Activated CD4-positive, alpha-beta T cell treated with anti-CD3 and anti-CD28 coated beads for 1 hour (primary cell): Measurements from ENCODE around the gene ABCG1.

Experiments
- DNase-seq: peaks from one replicate; pipeline ENCODE4 v3.0.0-alpha.2; 2020

The ABCG1 gene

DNA sequence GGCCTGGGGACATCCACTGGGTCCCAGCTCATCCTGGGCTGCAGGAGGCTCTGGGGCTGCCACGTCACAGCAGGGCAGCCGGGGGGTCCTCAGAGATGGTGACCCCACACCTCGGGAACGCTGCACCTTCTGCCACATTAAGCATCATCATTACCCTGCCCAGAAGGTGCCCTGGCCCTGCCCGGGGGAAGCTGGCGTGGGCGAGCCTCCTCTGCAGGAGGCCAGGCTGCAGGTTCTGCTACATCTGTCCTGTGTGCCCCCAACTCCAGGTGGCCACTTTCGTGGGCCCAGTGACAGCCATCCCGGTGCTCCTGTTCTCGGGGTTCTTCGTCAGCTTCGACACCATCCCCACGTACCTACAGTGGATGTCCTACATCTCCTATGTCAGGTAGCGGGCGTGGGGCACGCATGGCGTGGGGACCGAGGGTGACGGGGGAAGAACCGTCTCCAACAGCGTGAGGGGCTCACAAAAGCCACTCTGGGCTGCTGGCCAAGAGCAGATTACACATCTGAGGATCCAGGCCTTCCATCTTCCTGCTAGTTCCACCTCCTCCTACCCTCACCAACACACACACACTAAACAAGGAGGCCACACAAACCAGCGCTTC lies 75.4 kb downstream of the ABCG1 start:
- DNase-seq: no peak

DNA sequence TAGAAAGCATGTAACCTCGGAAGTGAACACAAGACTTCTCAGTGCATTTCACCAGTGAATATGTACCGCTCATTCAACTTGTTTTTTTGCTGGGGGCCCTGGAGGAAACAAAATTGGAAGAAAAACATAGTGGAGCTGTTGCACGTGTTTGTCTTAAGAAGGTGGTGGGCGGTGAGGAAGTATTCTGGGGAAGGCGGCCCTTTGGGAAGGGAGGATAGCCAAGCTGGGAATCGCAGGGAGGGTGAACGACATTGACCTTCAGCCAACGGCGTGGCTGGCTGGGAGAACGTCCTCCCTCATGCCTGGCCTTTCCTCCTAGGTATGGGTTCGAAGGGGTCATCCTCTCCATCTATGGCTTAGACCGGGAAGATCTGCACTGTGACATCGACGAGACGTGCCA lies 76.9 kb downstream of the ABCG1 start:
- DNase-seq: no peak

DNA sequence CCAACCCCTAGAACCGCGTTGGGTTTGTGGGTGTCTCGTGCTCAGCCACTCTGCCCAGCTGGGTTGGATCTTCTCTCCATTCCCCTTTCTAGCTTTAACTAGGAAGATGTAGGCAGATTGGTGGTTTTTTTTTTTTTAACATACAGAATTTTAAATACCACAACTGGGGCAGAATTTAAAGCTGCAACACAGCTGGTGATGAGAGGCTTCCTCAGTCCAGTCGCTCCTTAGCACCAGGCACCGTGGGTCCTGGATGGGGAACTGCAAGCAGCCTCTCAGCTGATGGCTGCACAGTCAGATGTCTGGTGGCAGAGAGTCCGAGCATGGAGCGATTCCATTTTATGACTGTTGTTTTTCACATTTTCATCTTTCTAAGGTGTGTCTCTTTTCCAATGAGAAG lies 77.6 kb downstream of the ABCG1 start:
- DNase-seq: no peak

DNA sequence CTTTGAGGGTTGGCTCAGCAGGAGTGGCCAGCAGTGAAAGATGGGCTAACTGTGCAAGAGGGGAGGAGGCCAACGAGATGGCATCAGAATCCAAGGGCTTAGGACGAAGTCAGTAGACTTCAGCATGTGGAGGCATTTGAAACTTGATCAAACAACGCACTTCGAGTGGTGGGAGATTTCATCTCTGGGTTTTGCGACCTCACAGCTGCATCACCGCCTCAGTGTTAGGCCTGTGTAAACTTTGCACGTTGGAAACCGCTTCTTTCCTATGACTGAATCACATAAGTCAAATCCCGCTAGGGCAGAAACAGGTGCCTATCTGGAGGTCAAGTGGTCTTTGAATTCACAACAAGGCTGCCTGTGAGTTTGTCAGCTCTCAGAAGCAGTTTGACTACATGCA lies 78.4 kb downstream of the ABCG1 start:
- no peak for DNase-seq

DNA sequence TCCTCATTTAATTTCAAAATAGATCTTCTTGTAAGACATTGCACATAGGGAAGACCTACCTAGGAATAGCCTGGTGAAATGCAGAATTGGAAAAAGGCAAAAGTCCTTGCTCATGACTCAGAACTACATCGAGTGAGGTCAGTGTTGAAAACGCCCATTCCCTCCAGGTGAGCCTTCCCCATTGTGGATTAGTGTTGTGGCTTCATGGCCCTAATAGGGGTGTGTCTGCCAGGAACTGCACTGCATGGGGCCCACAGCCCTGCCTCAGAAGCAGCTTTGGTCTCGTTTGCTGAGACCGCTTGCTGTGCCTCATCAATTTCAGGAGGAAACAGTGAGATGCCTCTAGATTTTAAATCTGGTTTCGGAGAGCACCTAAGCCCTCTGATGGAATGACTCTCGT lies 79.3 kb downstream of the ABCG1 start:
- no peak for DNase-seq

DNA sequence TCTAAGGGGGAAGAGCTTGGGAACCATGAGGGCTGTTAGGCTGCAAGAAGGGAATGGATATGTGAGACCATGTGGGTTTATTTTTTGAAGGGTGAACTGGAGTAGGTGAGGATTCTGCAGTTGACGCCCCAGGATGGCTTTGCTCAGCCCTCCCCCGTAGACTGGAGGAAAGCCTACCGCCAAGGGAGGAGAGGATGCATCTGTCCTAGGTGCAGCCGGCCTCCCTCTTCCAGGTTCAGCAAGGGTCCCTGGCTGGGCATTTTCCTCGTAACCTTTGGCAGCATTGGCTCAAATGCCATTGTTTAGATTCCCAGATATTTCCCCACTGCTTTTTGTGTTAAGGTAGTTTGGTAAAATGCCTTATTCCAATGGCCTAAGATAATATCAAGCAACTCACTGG lies 79.7 kb downstream of the ABCG1 start:
- DNase-seq: no peak

DNA sequence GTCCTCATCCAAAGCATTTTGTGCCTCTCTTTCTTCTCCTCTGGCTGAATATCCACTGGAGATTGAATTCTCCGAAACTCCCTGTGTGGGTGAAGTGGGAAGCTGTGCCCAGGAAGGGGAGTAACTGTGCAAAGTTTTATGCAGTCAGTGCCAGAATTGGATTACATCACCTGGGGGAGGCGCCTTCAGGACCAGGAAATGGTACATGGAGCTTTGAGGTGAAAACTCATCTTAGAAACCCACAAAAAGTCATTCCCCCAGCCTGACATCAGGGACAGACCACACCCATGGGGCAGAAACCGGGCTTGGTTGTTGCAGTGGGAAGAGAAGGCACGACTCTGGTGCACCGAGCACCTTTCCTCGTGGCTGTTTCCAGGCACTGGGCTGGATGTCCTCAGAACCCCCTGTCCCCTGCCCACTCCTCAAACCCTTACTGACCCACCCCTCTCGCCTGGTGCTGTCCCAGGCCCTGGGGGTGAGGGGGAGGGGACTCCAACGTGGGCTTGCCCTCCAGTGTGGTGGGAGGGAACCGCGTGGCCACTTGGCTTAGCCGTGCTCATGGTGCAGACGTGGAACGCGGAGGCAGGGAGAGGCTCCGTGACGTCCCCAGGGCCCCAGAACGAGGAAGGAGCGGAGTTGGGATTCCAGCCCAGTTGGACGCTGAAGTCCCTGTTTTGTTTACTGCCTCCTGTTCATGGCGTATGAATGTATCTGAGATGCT lies 80.5 kb downstream of the ABCG1 start:
- DNase-seq: no peak

DNA sequence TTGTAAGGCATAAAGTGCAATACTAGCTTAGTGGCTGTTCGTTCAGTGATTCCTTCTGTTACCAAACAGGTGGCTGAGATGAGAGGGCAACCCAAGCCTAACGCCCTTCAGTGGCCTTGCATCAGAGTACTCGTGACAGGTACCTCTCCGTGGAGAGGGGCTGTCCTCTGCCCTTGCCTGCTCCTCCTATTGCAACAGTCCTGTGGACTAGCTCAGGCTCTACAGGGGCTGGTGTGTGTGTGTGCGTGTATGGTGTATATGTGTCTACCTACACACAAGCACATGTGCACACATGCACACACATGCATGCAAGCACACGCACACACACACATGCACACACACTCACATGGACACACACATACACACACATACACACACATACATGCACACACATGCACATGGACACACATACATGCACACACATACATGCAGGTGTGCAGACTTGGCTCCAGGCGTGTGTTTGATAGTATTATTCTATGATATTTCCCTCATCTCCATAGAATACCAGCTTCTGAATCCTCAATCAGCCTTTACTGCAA lies 81.2 kb downstream of the ABCG1 start:
- no peak for DNase-seq

DNA sequence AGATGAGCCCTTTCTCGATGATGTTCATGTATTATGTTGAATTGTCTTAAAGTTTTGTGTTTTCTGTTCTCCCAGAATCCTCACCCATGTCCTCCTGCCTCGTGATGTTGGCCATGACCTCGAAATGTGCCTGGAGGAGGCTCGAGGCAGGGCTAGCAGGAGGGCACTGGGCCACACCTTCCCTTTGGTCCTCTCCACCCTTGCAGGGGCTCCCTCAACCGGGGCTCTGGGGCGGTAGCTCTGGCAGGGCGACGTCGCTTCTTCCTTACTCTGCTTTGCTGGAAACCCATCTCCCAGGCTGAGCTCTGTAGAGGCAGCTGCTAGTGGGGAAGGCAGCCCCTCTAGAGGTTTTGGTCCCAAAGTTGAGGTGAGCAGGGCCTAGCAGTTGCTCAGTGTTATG lies 82.0 kb downstream of the ABCG1 start:
- DNase-seq: no peak

DNA sequence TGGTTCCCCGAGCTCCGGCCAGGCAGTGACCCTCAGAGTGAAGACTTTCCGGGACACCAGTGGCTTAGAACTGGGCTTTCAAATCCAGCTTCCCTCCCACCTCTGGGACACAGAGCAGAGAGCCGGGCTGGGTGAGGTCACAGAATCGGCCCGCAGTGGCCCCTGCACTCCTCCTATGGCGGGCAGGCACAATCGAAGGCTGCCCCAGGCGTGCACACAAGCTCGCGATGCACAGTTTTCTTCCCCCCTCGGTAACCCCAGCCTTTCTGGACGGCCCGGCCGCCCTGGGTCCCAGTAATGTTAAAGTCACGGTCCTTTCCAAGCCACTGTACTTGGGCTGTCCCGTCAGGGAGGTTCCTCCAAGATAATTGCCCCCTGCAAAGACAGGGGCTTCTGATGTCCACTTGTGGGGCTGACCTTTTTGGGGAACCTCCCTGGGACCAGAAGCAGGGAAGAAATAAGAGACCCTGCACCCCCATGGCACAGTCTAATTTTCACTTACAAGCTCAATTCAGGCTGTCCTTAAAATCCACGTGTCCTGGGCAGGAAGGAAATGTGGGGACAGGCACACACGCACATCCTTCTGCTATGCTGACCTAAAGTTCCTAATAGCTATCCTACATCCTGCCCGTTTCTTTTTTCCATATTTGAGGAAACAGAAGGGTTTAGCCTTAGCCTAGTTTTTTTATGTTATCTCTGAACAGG lies 82.6 kb downstream of the ABCG1 start:
- no peak for DNase-seq

DNA sequence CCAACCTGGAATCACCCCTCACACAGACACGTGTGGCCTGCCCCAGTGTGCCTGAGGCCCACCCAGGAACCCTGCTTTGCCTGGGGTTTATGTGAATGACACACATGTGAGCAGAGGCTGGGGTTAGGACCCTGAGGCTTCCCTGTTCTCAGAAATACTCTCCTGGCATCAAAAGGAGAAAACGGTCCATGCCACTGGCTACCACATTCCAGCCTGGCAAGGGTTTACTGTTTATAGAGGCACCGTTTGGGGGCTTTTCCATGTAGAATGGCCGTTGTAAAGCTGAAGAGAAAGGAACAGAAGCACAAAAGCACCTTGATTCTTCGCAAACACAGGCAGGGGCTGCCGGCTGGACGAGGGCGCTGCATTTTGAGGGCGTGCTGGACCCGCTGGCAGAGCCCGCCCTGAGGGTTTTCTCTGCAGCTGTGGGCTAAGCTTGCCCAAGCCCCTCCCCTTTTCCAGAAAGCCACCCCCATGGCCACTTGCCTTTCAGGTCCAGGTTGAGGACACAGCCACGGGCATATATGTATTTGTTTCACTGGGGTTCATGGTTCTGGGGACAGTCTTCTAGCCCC lies 83.2 kb downstream of the ABCG1 start:
- no peak for DNase-seq

DNA sequence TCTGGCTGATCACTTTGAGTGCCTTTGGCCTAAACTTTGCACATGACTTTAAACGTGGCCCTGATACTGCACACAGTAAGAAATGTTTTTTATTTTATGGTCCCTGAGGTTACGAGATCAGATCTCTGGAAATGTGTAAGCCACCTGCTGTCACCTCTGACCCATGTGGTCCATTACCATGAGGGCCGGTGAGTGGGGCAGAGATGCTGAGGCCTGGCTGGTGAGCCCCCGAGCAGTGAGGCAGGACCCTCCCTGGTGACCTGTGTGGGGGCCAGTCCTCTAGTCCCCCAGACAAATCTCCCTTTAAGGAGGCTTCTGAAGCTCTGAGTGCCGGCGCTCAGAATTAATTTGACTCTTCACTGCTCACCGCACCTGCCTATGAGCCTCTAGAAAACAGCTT lies 83.9 kb downstream of the ABCG1 start:
- no peak for DNase-seq

DNA sequence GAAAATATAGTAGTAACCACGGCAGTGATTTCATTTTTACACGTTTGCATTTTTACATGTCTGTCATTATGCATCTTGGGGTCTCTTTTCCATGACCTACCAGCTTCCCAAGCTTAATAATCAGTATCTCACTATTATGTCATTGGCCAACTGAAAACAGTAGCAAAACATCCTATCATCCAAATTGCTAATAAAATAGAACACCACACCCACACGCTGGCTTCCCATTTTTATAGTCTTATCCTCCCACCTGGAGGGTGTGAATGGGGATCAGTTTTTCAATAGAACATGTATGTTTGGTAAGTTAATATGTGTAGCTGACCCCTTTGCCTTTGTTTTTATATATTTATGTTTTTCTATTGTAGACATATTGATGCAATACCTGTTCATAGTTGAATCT lies 84.5 kb downstream of the ABCG1 start:
- DNase-seq: no peak

DNA sequence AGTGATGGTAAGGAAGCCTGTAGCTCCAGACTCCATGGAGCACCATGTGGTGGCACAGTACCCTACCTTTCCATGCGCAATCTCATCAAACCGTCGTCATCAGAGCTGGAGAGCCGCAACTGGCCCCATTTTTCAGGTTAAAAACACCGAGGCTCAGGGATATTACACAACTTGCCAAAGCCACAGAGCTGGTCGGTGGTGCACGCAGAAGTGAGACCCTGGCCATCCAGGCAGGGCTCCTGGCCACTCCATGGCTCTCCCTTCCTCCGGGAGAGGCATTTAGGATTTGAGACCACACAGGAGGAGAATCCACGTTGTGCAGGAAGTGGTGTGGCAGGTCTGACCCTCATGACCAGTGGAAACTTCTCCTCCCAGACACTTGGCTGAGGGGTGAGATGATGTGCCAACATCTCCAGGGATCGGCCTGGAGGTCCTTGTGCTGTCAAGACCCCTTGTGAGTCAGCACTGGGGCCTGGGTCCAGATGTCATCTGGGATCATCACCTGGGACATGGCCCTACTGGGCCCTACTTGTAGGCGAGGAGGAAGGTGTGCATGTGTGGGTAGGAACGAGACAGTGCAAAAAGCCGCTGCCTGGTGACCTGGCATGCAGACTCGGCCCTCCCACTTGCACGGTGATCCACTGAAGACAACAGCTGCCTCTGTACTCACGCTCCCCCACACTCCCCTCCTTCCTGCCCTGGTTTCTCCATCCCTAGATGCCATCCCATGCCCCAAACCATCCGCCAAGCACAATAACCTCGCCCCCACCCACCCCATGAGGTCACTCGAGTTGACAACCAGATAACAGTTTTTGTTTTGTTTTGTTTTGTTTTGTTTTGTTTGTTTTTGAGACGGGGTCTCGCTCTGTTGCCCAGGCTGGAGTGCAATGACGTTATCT lies 85.9 kb downstream of the ABCG1 start:
- no peak for DNase-seq

DNA sequence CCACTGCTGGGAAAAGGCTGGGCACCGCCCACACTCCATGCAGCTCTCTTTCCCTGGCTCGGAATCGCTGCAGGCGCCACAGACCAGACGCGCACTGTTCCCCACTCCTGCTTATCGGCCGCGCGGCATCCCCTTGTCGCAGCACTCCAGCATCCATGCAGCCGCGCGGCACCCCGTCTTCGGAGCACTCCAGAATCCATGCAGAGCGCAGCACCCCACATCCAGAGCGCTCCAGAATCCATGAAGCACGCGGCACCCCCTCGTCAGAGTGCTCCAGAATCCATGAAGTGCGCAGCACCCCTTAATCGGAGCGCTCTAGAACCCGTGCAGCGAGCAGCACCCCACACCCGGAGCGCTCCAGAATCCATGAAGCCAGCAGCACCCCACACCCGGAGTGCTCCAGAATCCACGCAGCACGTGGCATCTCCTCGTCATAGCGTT lies 86.8 kb downstream of the ABCG1 start:
- DNase-seq: no peak

DNA sequence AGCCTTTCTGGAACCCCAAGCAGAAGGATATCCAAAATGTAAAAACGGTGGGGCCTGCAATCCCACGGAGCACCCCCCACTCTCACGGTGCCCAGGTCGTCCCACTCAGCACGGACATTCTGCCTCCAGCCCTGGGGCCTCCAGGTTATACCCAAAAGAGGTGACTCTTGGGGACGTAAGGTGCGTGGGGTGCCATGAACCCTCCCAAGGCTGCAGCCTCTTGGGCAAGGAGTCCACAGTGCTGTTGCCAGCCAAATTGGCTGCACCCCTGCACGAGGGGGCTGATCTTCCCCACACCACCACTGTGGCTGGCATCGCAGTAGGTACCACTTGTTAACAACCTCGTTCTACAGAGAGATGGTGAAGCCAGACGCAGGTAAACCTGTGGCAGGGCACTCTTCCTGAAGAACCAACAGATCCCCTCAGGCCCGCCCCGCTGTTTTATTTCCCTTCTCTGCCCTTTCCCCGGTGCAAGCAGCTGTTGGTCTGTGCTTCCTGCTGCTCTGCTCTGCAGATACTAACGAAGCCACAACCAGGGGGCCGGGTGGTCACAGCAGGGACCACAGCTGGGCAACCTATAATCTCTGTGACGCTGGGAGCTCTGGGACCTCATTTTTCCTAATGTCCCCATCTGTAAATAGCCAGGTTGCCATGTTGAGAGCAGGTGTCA lies 87.6 kb downstream of the ABCG1 start:
- no peak for DNase-seq

DNA sequence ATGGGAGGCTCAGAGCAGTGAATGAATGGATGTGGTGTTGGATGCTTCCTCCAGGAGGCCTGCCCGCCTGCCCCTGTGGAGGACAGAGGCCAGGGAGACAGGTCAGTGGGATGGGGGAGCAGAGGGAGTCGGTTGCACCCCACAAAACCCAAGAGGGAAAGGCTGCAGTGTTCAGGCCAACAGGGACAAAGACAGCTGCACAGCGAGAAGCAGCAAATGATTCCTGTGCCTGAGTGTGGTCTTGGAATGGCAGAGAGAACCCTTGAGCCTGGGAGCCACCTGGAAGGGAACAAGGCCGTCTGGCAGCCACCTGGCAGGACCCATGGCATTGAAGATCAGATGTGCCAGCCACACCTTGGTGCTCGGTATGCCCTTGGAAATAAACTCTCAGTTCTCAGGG lies 88.2 kb downstream of the ABCG1 start:
- DNase-seq: no peak

DNA sequence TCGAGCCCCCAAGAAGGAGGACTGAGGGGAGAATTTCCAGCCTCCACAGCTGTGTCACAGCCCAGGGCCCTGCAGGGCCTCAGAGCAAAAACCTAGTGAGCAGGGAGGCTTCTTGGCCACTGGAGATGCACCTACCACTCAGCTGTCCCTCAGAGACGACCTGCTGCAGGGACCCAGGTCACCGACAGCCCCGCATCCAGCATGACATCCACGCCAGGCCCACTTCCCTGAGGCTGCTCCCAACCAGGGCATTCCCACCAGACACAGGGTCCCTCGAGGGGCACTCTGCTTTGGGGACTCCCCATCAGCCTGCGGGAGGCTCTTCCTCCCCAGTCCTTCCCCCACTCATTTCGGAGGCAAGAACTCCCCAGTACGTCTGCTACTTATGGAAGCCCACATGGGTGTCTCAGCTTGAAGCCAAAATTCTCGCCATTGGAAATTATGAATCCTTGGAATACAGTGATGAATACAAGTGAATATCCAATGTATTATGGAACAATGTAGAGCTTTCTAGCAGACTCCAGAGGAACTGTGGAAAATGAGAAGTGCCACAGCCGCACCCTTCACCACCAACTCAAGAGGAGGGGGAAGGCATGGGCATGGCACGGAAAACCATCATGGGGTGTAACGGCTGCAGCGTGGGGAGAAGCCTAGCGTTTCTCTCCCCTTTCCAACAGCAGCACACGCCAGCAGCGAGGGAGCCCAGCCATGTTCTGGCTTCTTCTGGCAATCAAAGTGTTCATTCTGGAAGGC lies 89.4 kb downstream of the ABCG1 start:
- no peak for DNase-seq

DNA sequence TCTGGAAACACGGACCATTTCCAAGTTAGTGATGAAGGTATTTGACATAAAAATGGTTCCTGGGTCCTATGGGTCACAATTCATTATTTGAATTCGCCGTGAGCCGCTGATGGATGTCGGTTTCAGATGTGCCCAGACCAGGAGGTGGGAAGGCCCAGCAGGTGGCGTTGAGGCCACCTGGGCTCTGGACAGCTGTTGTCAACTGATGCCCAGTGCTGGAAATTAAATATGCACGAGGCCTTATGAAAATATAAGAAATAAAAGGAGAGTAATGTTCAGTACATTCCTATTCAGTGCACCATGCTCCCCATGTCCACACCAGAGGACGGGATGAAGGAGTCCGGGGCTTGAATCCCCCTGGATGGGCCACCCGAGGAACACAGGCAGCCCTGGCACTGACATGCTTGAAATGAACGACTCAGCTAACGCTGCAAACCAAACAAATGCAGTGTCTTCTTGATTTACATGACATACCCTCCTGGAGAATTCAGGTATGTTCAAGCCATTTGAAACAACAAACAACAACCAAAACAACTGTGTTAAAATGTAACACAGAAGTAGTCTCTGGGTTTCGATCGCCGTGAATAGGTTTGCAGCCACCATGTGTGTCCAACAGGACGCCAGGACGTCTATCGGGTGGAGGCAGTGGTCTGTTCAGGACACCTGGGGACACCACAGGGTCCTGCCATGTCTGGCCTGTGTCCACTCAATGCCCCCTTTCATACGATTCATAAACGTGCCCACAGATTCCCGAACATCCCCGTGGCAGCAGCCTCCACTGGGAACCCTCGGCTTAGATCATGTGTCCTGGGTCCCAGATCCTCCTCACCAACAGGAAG lies 90.2 kb downstream of the ABCG1 start:
- DNase-seq: no peak

DNA sequence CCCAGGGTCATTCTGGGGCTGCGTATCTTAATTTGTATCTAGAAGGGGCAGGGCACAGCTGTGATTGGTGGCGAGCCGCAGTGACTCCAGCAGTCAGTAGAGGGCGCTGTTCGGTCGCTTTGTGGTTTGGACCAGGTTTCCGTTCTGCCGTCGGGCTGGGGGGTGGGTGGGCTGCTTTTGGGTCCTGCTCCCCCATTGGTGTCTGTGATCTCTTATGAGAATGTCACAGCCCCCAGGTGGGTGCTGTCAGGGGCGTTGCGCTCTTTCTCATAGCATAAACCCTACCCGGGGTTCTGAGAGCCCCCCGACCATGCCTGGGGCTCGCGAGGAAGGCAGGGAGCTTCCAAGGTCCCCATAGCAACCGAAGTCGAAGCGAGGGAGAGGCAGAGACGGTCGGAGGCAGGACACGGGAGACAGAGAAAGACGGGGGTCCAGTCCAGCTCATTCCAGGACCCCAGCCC lies 90.8 kb downstream of the ABCG1 start:
- DNase-seq: peak; percentile 53
